Occipital lobe (tissue), 2 donors: ENCODE results near the gene ATP6V1E1. TPM values are rescaled to one million over a fixed set of nuclear protein-coding genes. Genes with fewer than 3 reads are reported as not detected.

Source experiments
- DNase-seq: peaks from one replicate; lab custom pipeline; 2025; lab: John Stamatoyannopoulos, UW
- total RNA-seq: library from RNA; depleted of rRNA; stranded (reverse); fragments of >200 nt; gene quantifications from one replicate; pipeline ENCODE4 v1.2.3, GENCODE V29; 2014

ATP6V1E1 gene
- total RNA-seq, 1 donor from 2014 or later: 98.1 TPM

DNA sequence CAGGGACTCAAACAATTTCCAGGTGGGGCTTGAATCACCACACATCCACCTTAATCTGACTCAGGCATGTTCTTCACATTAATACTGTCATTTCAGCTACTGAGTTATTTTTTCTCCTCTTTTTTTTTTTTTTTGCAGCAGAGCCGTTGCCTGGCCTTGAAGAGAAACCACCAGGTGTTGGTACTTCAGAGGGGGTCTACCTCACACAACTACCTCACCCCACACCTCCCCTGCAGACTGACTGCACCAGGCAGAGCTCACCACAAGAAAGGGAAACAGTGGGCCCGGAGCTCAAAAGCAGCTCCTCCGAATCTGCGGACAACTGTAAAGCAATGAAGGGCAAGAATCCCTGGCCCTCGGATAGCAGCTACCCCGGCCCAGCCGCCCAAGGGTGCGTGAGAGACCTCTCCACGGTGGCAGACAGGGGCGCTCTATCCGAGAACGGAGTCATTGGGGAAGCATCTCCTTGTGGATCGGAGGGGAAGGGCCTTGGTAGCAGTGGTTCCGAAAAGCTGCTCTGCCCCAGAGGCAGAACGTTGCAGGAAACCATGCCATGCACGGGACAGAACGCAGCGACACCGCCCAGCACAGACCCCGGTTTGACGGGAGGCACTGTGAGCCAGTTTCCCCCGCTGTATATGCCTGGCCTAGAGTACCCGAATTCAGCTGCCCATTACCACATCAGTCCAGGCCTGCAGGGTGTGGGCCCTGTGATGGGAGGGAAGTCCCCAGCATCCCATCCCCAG is 80.4 kb downstream of the ATP6V1E1 start:
- no peak for DNase-seq

DNA sequence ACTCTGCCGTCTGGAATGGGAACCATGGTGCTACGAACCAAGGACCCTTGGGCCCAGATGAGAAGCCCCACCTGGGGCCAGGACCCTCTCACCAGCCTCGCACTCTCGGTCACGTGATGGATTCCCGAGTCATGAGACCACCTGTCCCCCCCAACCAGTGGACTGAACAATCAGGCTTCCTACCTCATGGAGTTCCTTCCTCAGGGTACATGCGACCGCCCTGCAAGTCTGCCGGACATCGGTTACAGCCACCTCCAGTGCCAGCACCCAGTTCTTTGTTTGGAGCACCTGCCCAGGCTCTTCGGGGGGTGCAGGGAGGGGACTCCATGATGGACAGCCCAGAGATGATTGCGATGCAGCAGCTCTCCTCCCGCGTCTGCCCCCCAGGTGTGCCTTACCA is 86.1 kb downstream of the ATP6V1E1 start:
- DNase-seq: no peak

Other genes with a start within 250 kb of the ATP6V1E1 start
- gene SLC25A18, start 65.3 kb downstream of the ATP6V1E1 start, total RNA-seq: 6.4 TPM
- 36.2 TPM for gene BCL2L13, start 10.0 kb upstream of the ATP6V1E1 start, total RNA-seq
- 46.2 TPM for gene BID, start 145.7 kb upstream of the ATP6V1E1 start, total RNA-seq